ENCODE results near the gene FCHSD2. TPM values are rescaled to one million over a fixed set of nuclear protein-coding genes. Genes with fewer than 3 reads are reported as not detected.

FCHSD2 gene
- total RNA-seq, 4 donors from 2014 or later: 6.7 to 95.7 (median 10.2) TPM

- no peak for TF ChIP-seq POLR2A (IDR thresholded peaks at IDR 0.05)
- TF ChIP-seq CTCF (IDR thresholded peaks at IDR 0.05): no peak
- Histone ChIP-seq H3K4me1 (peaks cover 0 to 5% (median 0%) of the 10 kb centered on the region in 4 donors), H3K9me3 (no peaks in the 10 kb centered on the region), H3K27me3 (no peaks in the 10 kb centered on the region), H3K36me3 (no peaks in the 10 kb centered on the region), H3K27ac (no peak overlapping the region), H3K4me3 (no peak overlapping the region)
- no peak for DNase-seq
Observed at GRCh38 chr11:73058989-73059674, 83.0 kb downstream of the FCHSD2 start.

DNA sequence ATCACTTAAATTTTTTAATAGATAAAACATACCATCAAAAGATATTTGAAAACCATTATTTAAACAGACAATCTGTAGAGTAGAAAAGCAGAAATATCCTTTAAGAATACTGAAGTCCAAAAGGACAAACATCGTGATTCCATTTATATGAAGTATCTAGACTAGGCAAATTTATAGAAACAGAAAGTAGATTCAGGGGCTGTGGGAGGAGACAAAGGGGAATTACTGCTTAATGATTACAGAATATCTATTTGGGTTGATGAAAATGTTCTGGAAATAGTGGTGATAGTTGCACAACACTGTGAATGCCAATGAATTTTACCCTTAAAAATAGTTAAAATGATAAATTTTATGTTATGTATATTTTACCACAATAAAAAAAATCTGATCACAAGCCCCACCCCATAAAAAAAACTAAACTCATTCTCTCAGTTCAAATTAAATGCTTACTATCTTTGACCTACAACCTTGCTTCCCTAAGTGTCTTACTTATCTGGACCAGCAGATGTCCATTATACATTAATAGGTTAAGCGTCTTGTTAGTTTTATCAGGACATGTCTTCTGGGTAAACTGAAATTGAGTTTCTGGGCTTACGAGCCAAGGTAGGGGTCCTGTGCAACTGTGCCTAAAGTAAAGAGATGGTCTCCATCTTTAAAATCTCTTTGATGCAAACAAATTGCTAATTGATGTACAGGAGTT, 86.3 kb downstream of the FCHSD2 start:
- Histone ChIP-seq H3K36me3 (no peaks in the 10 kb centered on the region), H3K9me3 (no peaks in the 10 kb centered on the region), H3K27me3 (no peaks in the 10 kb centered on the region), H3K4me1 (peaks cover 0 to 5% (median 0%) of the 10 kb centered on the region in 4 donors), H3K4me3 (no peak overlapping the region), H3K27ac (no peak overlapping the region)
- DNase-seq: no peak
- TF ChIP-seq CTCF (IDR thresholded peaks at IDR 0.05) (no peak), POLR2A (IDR thresholded peaks at IDR 0.05) (no peak)

DNA sequence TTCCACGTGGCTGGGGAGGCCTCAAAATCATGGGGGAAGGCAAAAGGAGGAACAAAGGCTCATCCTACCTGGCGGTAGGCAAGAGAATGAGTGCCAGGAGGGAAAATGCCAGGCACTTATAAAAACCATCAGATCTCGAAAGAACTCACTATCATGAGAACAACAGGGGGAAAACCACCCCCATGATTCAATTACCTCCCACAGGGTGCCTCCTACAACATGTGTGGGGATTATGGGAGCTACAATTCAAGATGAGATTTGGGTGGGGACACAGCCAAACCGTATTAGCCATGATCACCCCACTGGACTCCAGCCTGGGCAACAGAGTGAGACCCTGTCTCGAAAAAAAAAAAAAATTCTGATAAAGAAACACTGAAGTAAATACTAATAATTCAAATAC, 87.1 kb downstream of the FCHSD2 start:
- DNase-seq: no peak
- no peaks in the 10 kb centered on the region for H3K36me3 ChIP-seq
- TF ChIP-seq POLR2A (IDR thresholded peaks at IDR 0.05) (no peak), CTCF (IDR thresholded peaks at IDR 0.05) (no peak)

DNA sequence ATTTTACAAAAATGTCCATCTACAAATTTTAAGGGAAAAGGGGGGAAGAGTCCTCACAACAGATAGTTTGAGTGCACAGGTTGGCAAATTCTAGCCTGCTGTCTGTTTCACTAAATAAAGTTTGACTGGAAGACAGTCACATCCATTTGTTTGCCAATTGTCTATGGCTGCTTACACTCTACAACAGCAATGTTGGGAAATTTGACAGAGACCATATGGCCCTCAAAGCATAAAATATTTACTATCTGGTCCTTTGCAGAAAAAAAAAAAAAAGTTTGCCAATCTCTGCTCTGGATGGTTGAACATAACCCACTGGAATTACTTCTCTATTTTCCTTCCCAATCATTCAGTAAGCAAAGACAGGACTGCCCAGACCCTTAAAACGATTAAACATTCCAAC, 88.2 kb downstream of the FCHSD2 start:
- no peak overlapping the region for H3K27ac ChIP-seq
- TF ChIP-seq POLR2A (IDR thresholded peaks at IDR 0.05) (no peak), CTCF (IDR thresholded peaks at IDR 0.05) (no peak)
- H3K36me3 ChIP-seq: no peaks in the 10 kb centered on the region
- H3K4me3 ChIP-seq: no peak overlapping the region
- no peaks in the 10 kb centered on the region for H3K27me3 ChIP-seq
- H3K4me1 ChIP-seq: peaks cover 0 to 5% (median under 1%) of the 10 kb centered on the region in 4 donors
- H3K9me3 ChIP-seq: no peaks in the 10 kb centered on the region
- no peak for DNase-seq

More for the DNA sequence above, 87.1 kb downstream of the FCHSD2 start:
- Histone ChIP-seq H3K4me1 (peaks cover 0 to 5% (median 0%) of the 10 kb centered on the region in 4 donors), H3K4me3 (no peak overlapping the region), H3K27me3 (no peaks in the 10 kb centered on the region), H3K27ac (no peak overlapping the region), H3K9me3 (no peaks in the 10 kb centered on the region)

GRCh38 chr11:73048446-73048845, 93.7 kb downstream of the FCHSD2 start:
- TF ChIP-seq CTCF (IDR thresholded peaks at IDR 0.05): no peak
- no peak for TF ChIP-seq POLR2A (IDR thresholded peaks at IDR 0.05)
- Histone ChIP-seq H3K36me3 (no peaks in the 10 kb centered on the region), H3K27ac (peak overlapping the region; percentile 1 to 70 (median 16)), H3K27me3 (no peaks in the 10 kb centered on the region), H3K4me1 (peaks cover 0 to 10% (median 0%) of the 10 kb centered on the region in 4 donors), H3K4me3 (no peak overlapping the region), H3K9me3 (no peaks in the 10 kb centered on the region)
- DNase-seq: no peak
